HG03342 (cell line): ENCODE data around the gene FBXO34.
"Not testable (repeated sequence)": the region's sequence is repeated elsewhere in the genome, so short reads cannot be mapped to it uniquely, and the experiment has no call there.

Experiments
- ATAC-seq: cut with Tn5 transposase; IDR thresholded peaks from one replicate; pipeline ENCODE4 v1.9.1; 2021; ENCODE audit warnings: mild to moderate bottlenecking, moderate library complexity; ENCODE audit not compliant: unreplicated experiment

FBXO34 gene

GRCh38 chr14:55306938-55307589 lies 35.8 kb downstream of the FBXO34 start:
- no peak for ATAC-seq

DNA sequence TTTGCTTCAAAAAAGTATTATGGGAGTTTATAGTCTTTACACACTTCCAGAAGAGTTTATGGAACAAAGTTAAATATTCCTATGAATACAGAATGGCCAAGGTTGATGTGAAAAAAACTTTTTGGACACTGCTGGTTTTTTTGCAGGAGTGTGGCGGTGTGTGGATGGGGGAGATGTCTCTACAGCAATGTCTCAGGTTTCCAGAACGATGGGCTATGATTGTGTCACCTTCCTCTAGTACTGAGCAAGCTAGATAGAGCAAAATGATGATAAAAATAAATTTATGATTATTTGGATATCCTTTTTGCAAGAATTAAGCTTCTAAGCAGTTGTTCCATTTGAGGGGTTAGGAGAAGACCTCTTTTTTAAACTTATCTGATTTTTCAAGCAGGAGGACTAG lies 37.9 kb downstream of the FBXO34 start:
- no peak for ATAC-seq

GRCh38 chr14:55309761-55310365 lies 38.6 kb downstream of the FBXO34 start:
- ATAC-seq: no peak

DNA sequence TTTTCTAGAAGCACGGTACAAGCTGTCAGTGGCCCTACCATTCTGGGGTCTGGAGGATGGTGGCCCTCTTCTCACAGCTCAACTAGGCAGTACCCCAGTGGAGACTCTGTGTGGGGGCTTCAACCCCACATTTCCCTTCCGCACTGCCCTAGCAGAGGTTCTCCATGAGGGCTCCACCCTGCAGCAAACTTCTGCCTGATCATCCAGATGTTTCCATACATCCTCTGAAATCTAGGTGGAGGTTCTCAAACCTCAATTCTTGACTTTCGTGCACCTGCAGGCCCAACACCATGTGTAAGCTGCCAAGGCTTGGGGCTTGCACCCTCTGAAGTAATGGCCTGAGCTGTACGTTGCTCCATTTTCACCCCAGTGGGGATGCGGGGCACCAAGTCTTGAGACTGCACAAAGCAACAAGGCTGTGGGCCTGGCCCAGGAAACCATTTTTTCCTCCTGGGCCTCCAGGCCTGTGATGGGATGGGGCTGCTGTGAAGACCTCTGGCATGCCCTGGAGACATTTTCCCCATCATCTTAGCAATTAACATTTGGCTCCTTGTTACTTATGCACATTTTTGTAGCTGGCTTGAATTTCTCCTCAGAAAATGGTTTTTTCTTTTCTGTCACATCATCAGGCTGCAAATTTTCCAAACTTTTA lies 41.3 kb downstream of the FBXO34 start:
- ATAC-seq: not testable (repeated sequence)

- ATAC-seq: no peak
Measured at GRCh38 chr14:55313480-55313879, 42.3 kb downstream of the FBXO34 start.

DNA sequence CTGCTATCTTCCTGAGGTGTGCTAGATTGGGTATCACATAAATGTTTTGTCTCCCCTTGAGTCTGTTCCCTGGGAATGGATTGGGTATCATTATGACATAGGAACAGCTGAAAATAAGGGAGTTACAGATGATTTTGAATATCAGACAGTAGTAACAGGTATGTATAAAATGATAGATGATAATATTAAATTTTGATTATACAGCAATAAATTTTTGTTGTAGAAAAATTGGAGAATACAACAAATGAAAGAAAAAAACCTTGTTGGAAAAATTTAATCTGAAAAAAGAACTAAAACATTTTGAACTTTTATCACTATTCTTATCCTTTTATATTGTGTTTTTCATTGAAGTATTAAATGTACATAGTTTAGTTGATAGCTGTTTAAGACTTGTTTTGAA lies 43.2 kb downstream of the FBXO34 start:
- ATAC-seq: no peak

- no peak for ATAC-seq
Measured at GRCh38 chr14:55316564-55316963, 45.3 kb downstream of the FBXO34 start.

GRCh38 chr14:55317542-55318306 lies 46.5 kb downstream of the FBXO34 start:
- ATAC-seq: no peak

GRCh38 chr14:55318694-55319093 lies 47.5 kb downstream of the FBXO34 start:
- ATAC-seq: no peak

DNA sequence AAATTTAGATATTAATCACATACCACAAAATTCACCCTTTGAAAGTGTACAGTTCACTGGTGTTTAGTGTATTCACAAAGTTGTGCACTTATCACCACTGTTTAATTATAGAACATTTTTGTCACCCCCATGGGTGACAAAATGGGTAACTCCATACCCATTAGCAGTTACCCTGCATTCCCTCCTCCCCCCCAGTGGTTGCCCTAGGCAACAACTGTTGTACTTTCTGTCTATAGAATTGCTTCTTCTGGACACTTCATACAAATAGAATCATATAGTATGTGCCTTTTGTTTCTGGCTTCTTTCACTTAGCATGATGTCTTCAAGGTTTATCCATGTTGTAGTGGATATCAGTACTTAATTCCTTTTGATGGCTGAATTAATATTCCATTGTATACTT lies 52.7 kb downstream of the FBXO34 start:
- ATAC-seq: no peak

GRCh38 chr14:55324812-55325211 lies 53.6 kb downstream of the FBXO34 start:
- no peak for ATAC-seq

GRCh38 chr14:55327179-55327578 lies 56.0 kb downstream of the FBXO34 start:
- ATAC-seq: peak; percentile 81

DNA sequence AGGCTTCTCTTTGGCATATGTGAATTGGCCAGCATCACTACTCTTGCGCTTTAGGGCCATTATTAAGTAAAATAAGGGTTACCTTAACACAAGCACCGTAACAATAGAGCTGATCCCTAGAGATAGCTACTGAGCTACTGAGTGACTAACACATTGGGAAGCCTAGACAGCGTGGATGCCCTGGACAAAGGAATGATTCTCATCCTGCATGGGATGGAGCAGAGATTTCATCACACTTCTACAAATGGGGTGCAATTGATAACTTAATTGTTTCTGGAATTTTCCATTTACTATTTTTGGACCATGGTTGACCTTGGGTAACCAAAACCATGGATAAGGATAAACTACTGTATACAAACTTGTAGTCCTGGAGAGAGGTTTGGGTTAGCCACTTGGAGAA lies 57.1 kb downstream of the FBXO34 start:
- no peak for ATAC-seq

DNA sequence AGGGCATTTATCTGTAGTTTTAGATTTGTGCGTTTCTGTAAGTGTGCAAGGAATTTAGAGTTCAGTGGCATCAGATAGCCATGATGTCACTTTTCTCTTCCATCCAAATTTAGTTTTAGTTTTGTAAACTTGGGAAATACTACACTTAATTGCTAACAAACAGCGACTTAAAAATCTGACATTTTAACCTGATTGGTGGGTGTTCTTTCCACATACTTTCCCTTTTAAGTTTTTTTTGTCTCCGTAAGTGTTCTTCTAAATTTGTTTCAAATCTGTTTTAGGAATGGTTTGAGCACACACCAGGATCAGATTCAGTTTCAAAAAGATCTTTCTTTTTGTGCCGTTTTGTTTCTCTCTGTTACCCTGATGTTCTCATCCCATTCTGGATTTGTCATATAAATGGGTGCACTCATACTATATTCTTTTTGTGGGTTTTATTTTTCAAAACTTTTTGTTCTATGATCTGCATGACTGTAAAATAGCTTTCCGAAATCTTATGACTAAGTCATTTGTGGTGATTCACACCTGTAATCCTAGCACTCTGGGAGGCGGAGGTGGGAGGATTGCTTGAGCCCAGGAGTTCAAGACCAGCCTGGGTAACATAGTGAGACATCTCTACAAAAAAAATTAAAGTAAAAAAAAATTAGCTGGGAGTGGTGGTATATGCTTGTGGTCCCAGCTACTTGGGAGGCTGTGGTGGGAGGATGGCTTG lies 58.9 kb downstream of the FBXO34 start:
- ATAC-seq: no peak

DNA sequence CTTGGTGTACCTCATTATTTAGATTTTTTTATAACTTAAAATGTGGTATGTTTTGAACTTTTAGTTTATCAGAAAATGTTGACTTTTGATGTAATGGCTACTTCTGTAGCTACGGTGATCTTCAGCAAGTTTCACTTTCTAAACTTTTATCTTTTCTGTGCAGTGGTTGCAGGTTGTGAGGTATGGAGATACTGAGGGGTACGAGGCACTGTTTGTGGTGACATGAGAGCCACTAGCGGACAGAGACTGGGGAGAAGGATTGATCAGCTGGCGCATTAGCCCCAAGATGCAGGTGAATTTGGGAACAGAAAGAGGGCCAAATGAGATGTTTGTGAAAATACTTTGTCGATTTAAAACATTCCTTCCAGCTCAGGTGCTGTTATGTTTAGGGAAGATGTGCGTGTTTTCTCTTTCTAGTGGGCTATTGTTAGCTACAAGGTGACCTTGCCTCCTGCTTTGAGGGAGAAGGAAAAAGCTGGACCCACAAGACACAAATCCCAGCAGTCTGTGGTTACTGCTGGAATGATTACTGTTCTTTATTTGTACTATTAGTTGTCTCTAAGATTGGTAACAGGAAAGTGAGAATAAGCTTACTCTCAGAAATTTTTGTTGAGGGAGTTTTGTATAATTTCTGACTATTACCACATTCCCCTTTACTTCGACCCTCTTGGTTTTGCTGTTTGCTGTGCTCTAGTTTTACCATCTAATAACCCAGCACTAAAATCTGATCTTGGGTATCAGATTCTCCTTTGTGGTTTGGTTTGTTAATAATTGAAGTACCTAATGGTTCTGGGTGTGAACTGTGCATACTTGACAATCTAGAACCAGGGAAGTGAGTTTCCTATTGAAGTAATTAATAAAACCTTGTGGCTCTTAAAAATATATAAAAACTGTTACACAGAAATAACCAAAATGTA lies 61.7 kb downstream of the FBXO34 start:
- ATAC-seq: peak; percentile 55

- ATAC-seq: peak; percentile 47
Measured at GRCh38 chr14:55333711-55334485, 62.7 kb downstream of the FBXO34 start.

DNA sequence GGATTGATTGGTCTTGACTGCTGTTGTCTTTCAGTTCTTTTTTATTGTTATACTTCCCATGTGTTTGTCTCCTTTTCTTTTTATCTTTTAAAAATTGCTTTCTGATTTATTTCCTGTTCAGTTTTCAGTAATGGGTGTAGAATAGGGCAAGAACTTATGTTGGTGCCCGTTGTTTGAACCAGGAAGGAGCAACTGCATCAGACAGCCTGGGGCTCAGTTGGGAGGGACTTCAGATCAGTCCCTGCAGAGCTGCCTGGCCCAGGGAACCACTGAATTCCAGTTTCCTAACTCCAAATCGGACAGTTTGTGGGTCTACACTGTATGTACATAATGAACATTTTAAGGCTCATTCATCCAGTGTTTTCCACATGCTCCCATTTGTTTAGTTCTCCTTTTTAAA lies 64.9 kb downstream of the FBXO34 start:
- no peak for ATAC-seq

- no peak for ATAC-seq
Measured at GRCh38 chr14:55336691-55337090, 65.5 kb downstream of the FBXO34 start.

DNA sequence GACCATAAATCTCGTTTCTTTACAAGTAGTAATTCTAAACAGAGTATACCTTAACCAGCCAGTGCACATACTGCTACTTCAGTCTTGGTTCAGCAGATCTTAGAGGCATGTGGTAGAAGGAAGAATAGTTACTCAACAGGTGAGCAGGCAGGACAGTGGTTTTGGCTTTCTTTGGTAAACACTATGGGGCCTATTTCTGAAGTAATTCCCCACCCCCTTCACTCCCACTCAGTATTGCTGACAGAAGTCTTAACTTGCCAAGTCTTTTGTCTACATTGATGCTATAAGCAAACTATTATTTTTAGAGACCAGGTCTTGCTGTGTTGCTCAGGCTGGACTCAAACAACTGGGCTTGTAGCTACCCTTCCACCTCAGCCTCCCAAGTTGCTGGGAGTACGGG lies 68.5 kb downstream of the FBXO34 start:
- no peak for ATAC-seq
